ENCODE measurements around the gene PDE6A.
"Not testable (repeated sequence)": the region's sequence is repeated elsewhere in the genome, so short reads cannot be mapped to it uniquely, and the experiment has no call there.

The PDE6A gene

DNA sequence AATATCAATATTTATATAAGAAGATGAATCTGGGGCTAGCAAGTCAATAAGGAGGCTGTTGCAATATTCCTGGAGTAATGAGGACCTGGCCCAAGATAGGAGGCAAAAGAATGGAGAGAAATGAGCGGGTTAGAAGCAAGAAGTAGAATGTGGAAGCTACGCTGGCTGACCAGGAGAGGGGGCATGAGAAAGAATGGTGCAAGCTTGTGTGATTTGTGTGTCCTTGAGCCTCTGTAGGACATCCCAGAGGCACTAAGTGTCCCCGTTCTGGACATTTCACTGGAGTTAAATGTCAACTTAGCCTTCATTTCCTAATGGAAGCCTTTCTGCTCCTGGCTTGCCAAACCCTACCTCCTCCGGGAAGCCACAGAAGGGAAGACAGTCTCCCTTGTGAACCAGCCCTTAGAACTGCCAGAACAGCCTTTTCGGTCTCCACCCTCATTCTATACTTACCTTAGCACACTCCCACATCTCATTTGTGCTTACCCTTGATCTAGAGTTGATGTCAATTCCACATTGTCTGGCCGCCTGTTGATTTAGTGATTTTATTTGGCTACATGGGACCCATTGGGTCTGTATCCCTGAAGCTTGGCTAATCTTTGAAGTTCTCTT lies 6.7 kb upstream of the PDE6A start:
- no peak for DNase-seq (ENCODE audit: low spot score)

DNA sequence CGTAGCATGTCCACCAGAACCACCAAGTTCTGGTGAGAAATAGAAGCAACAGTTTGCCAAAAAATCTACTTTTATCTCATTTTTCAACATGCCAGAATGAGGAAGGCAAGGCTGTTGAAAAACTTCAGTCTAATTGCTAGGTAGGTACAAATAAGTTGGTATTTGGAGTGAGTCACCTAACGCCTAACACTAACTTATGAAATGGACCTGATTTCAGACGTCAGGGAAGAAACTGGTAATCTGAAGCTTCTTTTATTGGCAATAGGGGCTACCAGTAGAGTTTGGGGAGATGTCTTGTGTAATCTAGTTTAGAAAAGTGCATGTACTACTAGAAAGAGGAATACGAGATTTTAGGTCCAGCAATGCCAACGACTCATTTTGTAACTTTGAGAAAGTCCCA lies 4.4 kb upstream of the PDE6A start:
- no peak for DNase-seq (ENCODE audit: low spot score)

DNA sequence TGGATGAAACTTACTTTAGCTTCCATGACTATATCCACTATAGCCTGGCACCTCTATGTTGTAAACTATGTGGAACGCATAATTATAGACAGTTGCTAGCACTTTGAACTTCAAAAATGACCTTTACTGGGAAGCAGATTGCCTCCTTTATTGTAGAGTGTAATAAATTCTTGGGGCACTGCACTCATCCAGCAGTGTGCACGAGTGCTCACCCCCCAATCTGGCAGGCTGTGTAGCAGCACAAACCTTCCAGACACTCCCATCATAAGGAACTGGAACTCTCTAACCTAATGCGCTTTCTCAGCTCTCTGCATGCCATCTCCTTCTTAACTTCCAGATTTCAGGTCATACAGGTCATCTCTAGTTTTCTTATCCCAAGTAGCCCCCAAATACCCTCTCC lies 1.5 kb upstream of the PDE6A start:
- DNase-seq (ENCODE audit: low spot score) = no peak

DNA sequence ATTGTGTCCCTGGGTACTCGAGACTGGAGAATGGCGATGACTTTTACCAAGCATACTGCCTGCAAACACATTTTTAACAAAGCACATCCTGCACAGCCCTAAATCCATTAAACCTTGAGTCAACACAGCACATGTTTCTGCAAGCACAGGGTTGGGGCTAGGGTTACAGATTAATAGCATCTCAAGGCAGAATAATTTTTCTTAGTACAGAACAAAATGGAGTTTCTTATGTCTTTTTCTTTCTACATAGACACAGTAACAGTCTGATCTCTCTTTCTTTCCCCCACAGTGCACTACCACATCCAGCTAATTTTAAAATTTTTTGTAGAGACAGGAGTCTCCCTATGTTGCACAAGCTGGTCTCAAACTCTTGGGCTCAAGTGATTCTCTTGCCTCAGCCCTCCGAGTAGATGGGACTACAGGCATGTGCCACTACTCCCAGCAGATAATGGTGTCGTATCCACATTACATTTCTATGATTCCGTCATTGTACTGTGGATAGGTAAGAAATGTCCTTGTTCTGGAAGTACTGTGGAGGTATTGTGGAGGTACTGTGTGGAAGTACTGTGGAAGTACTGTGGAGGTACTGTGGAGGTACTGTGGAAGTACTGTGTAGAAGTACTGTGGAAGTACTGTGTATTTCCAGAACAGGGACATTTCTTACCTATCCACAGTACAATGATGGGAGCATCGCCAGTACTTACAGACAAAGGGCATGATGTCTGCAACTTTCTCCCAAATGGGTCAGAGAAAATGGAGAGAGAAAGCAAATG lies 1.2 kb downstream of the PDE6A start:
- DNase-seq (ENCODE audit: low spot score) = not testable (repeated sequence)

DNA sequence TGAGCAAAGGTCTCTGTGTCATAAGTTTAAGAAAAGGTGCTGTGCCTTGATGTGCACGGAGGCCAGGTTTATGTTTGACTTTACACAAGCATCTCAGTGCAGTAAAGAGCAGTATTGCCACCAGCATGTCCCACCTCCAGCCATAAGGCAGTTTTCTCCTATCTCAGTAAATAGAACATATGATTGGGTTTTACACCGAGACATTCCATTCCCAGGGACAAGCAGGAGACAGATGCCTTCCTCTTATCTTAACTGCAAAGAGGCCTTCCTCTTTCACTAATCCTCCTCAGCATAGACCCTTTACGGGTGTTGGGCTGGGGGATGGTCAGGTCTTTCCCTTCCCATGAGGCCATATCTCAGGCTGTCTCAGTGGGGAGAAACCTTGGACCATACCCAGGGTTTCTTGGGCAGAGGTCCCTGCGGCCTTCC lies 1.8 kb downstream of the PDE6A start:
- not testable (repeated sequence) for DNase-seq (ENCODE audit: low spot score)

DNA sequence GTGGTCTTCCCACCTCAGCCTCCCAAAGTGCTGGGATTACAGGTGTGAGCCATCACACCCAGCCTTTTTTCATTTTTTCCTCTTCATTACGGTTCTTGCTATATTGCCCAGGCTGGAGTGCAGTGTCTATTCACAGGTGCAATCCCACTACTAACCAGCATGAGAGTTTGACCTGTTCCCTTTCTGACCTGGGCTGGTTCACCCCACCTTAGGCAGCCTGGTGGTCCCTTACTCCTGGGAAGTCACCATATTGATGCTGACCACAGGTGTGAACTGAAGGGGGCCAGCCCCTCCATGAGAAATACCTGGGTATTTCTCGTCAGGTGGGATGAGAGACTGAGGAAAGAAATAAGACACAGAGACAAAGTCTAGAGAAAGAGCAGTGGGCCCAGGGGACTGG lies 2.4 kb downstream of the PDE6A start:
- DNase-seq (ENCODE audit: low spot score) = no peak

DNA sequence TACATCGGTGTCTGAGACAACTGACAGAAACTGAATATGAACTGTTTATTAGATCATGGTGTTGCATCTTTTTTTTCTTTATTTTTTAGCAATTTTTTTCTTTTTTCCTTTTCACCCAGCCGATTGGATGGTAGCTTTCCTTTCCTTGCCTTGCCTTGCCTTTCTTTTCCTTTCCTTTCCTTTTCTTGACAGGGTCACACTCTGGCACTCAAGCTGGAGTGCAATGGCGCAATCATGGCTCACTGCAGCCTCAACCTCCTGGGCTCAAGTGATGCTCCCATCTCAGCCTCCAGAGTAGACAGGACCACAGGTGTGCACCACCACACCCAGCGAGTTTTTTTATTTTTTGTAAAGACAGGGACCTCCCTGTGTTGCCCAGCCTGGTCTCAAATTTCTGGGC lies 2.8 kb downstream of the PDE6A start:
- no peak for DNase-seq (ENCODE audit: low spot score)

DNA sequence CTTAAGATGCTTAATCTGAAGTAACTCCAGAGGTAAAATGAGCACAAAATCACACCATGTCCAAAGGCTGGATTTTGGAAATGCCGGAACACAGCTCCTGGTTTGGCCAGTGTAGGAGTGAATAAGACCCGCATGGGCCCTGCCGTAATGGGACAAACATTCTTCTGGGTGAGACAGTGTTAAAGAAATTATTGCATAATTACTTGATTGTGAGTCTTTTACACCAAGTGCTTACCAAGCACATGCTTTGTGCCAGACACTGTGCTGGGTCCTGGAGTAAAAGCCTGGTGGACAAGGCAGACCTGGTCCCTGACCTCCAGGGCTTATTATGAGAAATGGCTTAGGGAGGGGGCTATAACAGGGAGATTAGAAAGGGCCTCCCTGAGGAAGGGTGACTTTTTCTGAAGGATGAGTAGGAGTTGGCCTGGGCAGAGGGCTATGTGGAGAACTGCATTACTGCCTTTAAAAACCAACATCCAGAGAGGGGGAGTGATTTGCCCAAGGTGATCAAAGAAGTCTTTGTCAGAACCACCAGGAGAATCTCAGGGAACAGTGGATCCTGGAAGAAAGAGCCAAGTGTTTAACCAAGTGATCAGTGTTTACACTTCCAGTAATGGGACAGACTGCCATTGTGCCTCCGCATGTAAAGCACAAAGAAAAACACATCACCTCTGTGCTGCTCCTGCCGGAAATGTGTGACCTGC lies 3.5 kb downstream of the PDE6A start:
- no peak for DNase-seq (ENCODE audit: low spot score)

DNA sequence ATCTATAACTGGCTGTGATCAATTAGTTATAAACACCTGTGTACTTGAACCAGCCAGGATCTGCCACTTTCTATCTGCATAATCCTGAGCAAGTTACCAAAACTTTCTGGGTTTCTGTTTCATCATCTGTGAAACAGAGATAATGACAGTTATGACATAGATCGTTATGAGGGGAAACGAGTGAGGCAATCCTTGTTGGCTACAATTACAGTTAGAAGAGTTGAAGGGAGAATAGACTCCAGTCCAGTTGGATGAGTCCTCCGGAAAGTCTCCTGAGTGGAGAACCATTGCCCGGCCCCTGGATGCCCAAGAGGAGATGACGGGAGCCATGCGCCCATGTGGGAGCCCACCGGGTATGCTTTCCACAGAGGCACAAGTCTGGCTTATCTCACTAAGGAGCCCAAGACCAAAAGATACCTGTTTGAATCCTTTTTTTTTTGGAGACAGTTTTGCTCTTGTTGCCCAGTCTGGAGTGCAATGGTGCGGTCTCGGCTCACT lies 4.5 kb downstream of the PDE6A start:
- DNase-seq (ENCODE audit: low spot score) = no peak

DNA sequence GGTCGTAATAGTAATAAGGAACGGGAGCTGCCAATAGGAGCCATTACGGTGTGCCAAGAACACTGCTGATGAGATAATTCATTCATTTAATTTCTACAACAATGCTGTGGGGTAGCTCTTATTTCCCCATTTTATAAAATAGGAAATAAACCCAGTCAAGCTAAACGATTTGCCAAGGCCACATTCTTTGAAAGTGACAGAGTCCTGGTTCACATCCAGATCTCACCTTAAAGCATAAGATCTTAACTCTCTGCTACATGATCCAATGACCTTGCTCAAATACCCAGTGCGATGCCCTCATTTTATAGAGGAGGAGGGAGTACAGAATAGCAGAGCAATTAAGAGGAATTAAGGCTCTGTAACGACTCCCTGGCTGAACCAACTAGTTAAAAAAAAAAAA lies 5.0 kb downstream of the PDE6A start:
- DNase-seq (ENCODE audit: low spot score) = no peak

DNA sequence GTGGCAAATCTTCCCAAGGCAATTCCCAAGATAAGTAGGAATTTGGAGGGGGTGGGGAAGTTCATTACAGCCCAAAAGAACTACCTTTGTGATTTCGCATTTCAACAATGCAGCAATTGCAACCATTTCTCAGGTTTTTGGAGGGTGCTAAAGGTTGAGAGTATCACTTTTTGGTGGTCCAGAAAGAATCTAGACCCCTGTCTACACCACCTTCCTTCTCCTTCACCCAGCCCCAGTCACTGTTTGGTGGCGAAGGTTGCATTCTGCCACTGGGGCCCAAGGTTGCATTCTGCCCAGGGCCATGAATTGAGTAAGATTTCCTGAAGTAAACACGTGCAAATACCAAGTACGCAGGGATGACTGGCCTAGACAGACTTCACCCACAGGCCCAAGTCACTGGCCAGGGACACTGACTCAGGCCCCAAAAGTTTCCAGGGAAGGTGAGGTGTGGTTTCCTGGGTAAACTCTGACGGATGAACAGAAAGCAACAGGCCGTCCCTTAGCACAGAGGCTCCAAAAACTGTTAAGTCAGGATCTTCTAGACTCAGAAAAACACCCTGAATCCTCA lies 5.7 kb downstream of the PDE6A start:
- no peak for DNase-seq (ENCODE audit: low spot score)

DNA sequence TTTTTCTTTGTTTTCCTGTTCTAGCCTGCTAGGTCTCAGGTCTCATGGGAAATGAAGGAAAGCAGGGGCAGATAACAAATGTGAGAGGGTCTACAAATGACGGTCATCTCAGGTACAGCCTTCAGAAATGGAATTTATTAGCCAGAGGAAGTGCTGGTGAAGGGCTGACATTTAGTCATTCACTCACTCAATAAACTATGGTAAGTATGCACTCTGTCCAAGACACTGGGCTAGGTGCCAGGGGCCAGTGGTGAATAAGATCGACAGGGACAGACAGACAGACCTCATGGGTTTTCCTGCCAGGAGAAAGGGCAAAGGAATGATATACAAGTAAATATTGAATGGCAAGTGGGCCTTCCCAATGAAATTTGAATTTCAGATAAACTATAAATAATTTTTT lies 6.3 kb downstream of the PDE6A start:
- no peak for DNase-seq (ENCODE audit: low spot score)

DNA sequence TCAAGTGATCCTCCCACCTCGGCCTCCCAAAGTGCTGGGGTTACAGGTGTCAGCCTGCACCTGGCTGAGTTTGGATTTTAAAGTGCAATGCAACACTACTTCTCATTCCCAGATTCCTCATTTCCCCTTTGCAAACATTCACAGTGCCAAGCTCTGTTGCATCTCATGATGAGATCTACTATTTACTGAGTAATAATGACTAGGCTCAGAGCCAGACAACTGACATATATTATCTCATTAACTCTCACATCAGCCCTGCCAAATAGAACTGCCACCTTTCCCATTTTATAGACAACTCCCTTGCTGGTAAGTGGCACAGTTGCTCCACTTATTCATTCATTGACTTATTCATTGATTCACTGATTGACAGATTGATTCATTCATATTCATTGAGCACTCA lies 7.0 kb downstream of the PDE6A start:
- DNase-seq (ENCODE audit: low spot score) = no peak

DNA sequence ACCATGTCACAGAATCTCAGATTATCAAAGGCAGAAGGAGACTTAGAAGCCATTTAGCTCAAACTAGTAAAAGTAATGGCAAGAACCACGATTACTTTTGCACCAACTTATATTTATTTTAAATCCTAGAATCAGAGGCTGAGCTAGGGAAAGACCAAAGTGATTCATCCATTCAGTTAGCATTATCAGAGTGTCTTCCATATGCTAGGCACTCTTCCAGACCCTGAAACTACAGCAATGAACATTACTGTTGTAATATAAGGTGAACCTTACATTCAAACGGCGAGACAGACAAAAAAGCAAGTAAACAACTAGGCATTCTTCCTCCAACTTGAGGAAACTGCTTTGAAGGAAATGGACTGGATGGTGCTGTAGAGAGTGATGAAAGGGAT lies 7.9 kb downstream of the PDE6A start:
- DNase-seq (ENCODE audit: low spot score) = no peak

DNA sequence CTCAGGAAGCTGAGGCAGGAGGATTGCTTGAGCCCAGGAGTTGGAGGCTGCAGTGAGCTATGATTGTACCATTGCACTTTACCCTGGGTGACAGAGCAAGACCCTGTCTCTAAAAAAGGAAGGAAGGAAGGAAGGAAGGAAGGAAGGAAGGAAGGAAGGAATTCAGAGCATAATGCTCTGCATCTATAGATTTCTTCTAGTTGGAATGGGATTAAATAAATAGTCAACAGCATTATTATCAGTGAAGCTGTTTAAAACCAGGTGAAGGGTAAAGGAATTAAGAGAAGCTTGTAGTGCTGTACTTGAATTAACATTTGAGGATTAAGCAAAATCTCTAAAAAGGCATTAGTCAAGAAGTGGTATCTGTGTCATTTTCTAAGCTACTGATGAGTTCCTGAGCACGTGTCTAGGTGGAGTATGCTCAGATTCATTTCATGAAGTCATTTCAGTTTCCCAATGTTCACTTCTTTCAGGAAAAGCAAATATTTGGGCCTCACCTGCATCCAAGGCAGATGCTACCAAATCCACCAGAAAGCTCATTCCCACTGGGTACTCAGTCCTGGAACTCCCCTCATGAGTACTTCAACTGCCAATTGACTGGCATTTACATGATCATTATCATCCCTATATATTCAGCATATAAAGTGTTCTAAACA lies 8.4 kb downstream of the PDE6A start:
- DNase-seq (ENCODE audit: low spot score) = no peak

DNA sequence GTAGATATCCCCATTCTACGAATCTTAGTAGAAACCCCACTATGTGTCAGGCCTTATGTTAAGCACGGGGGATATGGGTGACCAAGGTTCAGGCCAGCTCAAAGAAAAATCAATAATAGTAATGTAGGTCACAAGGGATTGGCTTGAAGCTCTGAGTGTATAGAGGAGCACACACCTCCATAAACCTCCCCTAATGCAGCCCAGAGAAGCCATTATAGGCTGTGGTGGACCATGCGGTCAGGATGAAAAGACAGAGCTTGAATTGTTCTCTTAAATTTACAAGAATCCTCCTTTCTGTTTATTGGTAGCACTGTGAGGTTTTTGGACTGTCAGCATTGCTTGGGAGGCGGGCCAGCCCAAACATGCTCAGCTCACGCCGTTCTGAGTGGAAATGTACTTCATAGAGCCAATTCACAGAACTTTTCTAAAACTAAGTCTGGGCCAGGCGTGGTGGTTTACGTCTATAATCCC lies 9.1 kb downstream of the PDE6A start:
- no peak for DNase-seq (ENCODE audit: low spot score)

DNA sequence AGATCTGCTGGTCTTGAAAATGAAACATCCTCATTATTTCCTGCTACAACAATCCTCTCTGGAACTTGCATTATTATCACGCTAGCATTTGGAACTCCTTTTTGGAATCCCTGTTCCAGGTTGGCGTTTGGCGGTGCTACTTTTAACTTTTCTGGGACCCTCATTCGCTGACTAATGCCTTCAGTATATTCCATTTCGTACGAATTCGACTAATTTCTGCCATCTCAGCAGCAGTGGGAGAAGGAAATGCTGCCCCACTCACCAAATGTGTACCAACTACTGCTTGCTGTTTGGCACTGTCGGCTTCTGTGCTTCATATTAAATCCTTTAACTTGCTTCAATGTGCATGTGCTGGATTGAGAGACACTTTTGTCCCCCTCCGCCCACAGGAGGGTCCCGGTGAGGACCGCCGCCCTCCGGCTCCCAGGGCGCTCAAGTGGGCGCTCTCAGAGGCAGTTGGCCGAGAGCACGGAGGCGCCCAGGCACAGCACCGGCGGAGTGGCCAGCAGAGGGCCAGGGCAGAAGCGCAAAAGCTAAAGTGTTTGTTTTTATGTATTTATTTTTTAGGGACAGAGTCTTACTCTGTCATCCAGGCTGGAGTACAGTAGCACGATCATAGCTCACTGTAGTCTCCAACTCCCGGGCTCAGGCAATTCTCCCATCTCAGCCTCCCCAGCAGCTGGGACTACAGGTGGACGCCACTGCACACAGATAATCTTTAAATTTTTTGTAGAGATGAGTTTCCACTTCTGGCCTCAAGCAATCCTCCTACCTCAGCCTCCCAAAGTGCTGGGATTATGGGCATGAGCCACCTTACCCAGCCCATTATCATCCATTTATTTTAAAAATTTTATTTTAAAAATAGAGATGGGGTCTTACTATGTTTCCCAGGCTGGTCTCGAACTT lies 11.9 kb downstream of the PDE6A start:
- no peak for DNase-seq (ENCODE audit: low spot score)

DNA sequence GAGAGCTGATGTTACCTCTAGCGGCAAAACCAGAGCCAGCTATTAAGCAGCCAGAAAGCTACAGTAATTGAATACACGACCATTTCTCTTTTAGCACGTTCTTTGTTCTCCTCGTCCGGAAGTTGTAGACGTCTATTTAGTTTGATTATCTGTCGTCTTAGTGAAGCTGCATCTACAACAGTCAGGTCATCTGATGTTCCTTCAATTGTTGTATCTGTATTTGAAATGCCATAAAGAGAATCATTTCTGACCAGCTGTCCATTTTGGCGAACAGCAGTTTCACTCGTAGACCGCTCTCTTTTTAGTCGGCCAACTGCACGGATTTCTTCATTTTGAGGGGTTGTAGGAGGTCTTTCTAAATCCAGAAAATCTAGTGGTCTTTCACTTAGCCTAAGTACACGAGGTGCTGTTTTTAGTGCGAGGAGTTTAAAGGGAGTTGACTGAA lies 12.6 kb downstream of the PDE6A start:
- no peak for DNase-seq (ENCODE audit: low spot score)

DNA sequence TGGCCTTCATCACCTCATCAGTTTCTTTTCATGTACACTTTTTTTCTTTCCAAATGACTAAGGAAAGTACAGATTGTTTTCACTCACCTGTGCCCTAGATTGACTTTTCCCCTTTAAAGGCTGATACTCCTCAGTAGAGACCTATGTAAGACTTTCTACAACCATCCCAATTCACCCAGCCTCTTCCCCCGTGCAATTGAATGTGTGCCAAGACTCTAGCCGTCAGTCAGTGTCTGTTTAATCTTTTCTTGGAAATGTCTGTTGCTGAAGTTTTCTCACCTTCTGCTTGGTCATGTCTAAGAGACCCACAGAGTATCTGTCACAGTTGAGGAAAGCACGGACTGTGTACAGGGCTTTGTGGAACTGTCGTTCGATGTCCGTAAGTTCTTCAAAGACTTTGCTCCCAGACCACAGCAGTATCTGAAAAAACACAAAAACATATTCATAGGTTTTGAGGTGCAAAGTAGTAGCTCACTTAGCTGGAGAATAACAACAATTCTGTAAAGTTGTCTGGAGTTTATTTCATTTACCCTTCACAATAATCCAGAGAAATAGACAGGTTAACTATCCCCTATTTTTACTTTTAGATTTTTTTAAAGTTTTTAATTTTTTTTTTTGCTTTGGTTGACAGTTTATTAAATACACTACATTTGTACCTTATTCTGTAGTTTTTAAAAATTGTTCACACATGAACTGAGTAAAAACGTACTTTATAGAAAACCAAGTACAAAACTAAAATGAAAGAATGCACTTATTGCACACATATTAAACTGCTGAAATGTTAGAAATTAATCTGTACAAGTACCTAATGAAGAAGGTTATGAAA lies 13.6 kb downstream of the PDE6A start:
- DNase-seq (ENCODE audit: low spot score) = no peak
